Progenitor cell of endocrine pancreas (in vitro differentiated cells): ENCODE results near the gene CA12. TPM values are rescaled to one million over a fixed set of nuclear protein-coding genes. Genes with fewer than 3 reads are reported as not detected.

Experiments
- DNase-seq: peaks from one replicate; pipeline ENCODE4 v3.0.0; 2021; ENCODE audit warnings: low spot score; ENCODE audit not compliant: unreplicated experiment
- H3K27ac Mint-ChIP-seq: 2 replicates; pipeline ENCODE4 v1.8.0; 2021; ENCODE audit warnings: mild to moderate bottlenecking, moderate library complexity, mixed read lengths
- H3K27me3 Mint-ChIP-seq: 2 replicates; pipeline ENCODE4 v1.8.0; 2021; ENCODE audit warnings: mixed read lengths
- H3K36me3 Mint-ChIP-seq: 2 replicates; pipeline ENCODE4 v1.8.0; 2022; ENCODE audit warnings: mixed read lengths; ENCODE audit not compliant: insufficient read depth
- H3K4me1 Mint-ChIP-seq: 2 replicates; pipeline ENCODE4 v1.8.0; 2021; ENCODE audit warnings: low read depth, mixed read lengths
- H3K4me3 Mint-ChIP-seq: 2 replicates; pipeline ENCODE4 v1.8.0; 2021; ENCODE audit warnings: low read depth, mild to moderate bottlenecking, moderate library complexity, mixed read lengths
- H3K9me3 Mint-ChIP-seq: 2 replicates; pipeline ENCODE4 v1.8.0; 2021; ENCODE audit warnings: low read depth, mixed read lengths
- total RNA-seq: library from RNA; stranded (reverse); gene quantifications from 2 replicates; pipeline ENCODE4 v1.2.1, GENCODE V29; 2021
- TF ChIP-seq, protein P1 (sequence below): fragments of 200-600 bp; sonication (generic); IDR thresholded peaks from one replicate; pipeline ENCODE4 v1.5.0; 2021; ENCODE audit warnings: antibody characterized with exemption, mild to moderate bottlenecking; ENCODE audit not compliant: unreplicated experiment

CA12 gene
- total RNA-seq, 1 donor from 2014 or later: 0.38 TPM

DNA sequence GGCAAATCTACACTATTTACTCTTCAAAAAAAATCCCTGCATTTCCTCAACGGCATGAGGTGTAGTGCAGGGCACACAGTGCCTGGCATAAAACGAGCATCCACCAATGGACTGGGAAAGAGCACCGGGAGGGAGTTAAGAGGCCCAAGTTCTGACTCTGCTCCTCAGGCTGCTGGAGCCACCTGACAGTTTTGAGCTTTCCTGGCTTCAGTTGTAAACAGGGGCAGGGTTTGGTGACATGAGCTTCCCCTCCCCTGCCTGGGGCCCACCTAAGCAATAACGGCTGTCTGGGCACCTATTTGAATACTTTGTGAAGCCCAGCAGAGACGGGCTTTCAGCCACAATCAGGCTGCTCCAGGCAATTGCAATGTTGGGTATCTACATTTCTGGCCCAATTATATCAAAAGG, 16.4 kb downstream of the CA12 start:
- H3K27ac Mint-ChIP-seq: no peak overlapping the region
- H3K4me3 Mint-ChIP-seq: no peak overlapping the region
- TF ChIP-seq, protein P1, sequence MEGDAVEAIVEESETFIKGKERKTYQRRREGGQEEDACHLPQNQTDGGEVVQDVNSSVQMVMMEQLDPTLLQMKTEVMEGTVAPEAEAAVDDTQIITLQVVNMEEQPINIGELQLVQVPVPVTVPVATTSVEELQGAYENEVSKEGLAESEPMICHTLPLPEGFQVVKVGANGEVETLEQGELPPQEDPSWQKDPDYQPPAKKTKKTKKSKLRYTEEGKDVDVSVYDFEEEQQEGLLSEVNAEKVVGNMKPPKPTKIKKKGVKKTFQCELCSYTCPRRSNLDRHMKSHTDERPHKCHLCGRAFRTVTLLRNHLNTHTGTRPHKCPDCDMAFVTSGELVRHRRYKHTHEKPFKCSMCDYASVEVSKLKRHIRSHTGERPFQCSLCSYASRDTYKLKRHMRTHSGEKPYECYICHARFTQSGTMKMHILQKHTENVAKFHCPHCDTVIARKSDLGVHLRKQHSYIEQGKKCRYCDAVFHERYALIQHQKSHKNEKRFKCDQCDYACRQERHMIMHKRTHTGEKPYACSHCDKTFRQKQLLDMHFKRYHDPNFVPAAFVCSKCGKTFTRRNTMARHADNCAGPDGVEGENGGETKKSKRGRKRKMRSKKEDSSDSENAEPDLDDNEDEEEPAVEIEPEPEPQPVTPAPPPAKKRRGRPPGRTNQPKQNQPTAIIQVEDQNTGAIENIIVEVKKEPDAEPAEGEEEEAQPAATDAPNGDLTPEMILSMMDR: no peak
- H3K9me3 Mint-ChIP-seq: no peaks in the 10 kb centered on the region
- no peak for DNase-seq
- no peaks in the 10 kb centered on the region for H3K4me1 Mint-ChIP-seq
- H3K36me3 Mint-ChIP-seq: no peaks in the 10 kb centered on the region
- H3K27me3 Mint-ChIP-seq: peaks cover 24% of the 10 kb centered on the region

GRCh38 chr15:63364399-63365272, 17.0 kb downstream of the CA12 start:
- no peak for DNase-seq
- H3K27ac Mint-ChIP-seq: no peak overlapping the region
- H3K36me3 Mint-ChIP-seq: no peaks in the 10 kb centered on the region
- TF ChIP-seq, protein P1: no peak
- no peak overlapping the region for H3K4me3 Mint-ChIP-seq
- H3K4me1 Mint-ChIP-seq: no peaks in the 10 kb centered on the region
- peaks cover 26% of the 10 kb centered on the region for H3K27me3 Mint-ChIP-seq
- H3K9me3 Mint-ChIP-seq: no peaks in the 10 kb centered on the region

DNA sequence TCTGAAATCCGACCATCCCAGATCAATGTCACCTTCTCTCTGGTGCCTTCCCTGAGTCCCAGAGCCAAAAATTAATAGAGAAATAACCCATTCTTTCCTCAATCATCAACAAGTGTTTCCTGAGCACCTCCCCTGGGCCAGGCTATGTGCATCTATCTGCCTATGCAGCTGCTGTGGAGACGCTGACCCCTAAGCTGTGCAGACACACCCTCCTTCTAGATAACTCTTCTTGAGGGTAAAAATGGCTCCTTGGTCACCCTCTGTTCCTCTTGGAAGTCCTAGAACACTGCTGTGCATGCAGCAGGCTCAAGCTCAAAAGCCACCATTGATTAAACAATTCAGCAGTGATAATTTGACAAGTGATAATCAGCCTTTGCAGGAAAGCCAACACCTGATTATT, 18.4 kb downstream of the CA12 start:
- H3K36me3 Mint-ChIP-seq: no peaks in the 10 kb centered on the region
- peaks cover 35% of the 10 kb centered on the region for H3K27me3 Mint-ChIP-seq
- H3K27ac Mint-ChIP-seq: no peak overlapping the region
- TF ChIP-seq, protein P1: no peak
- H3K4me1 Mint-ChIP-seq: no peaks in the 10 kb centered on the region
- no peak for DNase-seq
- no peak overlapping the region for H3K4me3 Mint-ChIP-seq
- H3K9me3 Mint-ChIP-seq: no peaks in the 10 kb centered on the region

DNA sequence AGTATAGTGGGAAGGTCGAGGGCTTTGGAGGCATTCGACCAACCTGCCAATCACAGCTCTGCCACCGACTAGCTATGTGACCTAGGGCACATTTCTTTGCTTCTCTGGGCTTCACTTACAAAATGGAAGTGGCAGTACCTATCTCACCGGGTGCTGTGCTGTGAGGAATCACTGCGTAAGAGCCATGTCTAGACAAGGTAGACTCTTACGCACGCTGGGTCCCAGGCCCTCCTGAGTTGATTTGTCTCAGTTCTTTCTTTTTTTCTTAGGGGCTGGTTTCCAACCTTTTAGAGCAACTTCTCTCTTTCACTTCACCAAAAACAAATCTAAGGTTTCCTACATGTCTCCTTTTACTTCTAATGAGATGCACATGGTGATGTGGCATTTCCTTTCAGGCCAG, 18.8 kb downstream of the CA12 start:
- no peak overlapping the region for H3K4me3 Mint-ChIP-seq
- H3K27ac Mint-ChIP-seq: no peak overlapping the region
- no peaks in the 10 kb centered on the region for H3K36me3 Mint-ChIP-seq
- H3K4me1 Mint-ChIP-seq: no peaks in the 10 kb centered on the region
- peaks cover 38% of the 10 kb centered on the region for H3K27me3 Mint-ChIP-seq
- TF ChIP-seq, protein P1: no peak
- no peak for DNase-seq
- H3K9me3 Mint-ChIP-seq: no peaks in the 10 kb centered on the region

DNA sequence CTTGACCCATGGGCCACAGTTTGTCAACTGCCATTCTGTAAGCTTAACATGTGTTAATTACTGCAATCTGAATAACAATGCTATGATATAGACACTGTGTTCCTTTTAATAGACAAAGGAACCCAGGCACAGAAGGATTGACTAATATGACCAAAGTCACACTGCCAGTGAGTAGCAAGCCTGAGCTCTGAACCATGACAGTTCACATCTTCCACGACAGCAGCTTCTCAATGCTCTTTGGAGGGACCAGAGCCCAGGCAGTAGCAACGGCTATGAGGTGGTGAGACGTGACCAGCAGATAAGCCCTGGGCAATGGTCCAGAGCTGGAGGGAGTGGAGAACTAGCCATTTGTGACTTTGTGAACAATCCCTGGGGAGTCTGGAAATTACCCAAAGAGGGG, 19.4 kb downstream of the CA12 start:
- H3K9me3 Mint-ChIP-seq: no peaks in the 10 kb centered on the region
- DNase-seq: no peak
- no peak overlapping the region for H3K27ac Mint-ChIP-seq
- H3K36me3 Mint-ChIP-seq: no peaks in the 10 kb centered on the region
- TF ChIP-seq, protein P1: no peak
- H3K27me3 Mint-ChIP-seq: peaks cover 40% of the 10 kb centered on the region
- no peaks in the 10 kb centered on the region for H3K4me1 Mint-ChIP-seq
- H3K4me3 Mint-ChIP-seq: no peak overlapping the region
